ENCODE results near the gene OR4P4.

The OR4P4 gene

DNA sequence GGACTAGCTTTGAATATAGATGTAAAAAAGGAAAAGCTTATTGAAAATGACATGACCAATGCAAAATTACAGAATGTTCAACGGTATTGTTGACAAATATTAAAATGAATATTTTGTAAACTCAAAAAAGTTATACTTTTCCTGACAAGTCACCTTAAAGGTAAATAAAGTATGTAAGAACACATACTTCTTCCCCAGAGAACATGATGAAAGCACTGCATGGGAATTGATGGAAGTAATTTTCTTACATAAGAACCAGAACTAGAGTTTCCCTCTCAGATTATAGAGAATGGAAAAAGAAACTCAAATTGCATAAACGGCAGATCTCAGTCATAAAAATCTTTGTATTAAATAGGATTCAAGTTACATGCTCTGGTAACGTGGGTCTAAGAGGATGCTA lies at the start of gene OR4P4:
Gene OR4P4 (plus strand): TSS at position 301 of the 400 bp plus-strand sequence.
- in situ Hi-C loops (cut with HindIII; ENCODE audit: low sequenced_read_pairs): no loop called here

DNA sequence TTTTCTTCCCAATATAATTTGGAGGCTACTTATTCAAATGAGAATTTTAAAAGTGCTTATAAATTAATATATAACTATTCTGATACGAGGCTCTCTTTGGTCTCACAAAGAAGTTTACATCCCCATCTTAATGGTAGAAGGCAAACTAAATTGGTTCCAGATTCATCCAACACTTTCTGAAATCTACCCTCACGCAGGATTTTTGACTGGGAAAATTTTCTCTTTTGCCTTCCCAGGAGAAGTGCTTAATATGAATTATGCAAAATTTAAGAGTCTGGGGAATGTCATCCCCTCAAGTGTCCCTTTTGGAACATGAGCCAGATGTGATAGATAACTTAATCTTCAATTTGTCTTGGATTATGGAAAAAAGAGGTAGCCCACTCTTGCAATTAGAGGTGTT lies 27.4 kb upstream of the OR4P4 start, which contains the start of gene OR4C11:
Gene OR4C11 (minus strand): TSS at position 101 of the 400 bp plus-strand sequence. CDS start 3,272 bp downstream, outside the sequence.
- in situ Hi-C loops (cut with HindIII; ENCODE audit: low sequenced_read_pairs): no loop called here

DNA sequence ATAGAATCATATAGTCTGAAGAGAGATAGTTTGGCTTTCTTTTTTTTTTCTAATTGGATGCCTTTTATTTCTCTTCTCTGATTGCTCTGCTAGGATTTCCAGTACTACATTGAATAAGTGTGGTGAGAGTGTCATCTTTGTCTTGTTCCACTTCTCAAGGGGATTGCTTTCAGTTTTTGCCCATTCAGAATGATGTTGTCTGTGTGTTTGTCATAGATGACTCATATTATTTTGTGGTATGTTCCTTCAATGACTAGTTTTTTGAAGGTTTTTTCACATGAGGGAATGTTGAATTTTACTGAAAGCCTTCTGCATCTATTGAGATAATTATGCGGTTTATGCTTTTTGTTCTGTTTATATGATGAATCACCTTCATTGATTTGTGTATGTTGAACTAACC lies 10.4 kb upstream of the OR4P4 start:
- in situ Hi-C loops (cut with HindIII; ENCODE audit: low sequenced_read_pairs): no loop called here

DNA sequence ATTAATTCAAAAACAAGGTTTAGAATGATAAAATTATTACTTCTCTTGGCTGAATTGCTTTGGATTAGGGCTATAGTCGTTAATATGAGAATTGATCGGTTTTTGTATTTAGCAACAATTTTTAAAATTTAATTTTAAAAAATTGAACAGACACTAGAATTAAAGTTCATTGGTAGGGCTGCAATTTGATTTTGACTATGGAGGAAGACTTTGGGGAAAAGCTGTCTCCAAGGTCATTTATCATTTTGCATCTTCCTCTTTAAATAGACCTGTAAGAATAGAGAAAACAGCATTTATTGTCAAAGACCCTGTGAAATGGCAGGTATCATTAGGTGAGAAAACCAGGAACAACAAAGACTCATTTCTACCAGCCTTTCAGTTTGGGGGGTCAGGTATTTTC lies 13.1 kb downstream of the OR4P4 start, which contains the start of gene OR4S2:
Gene OR4S2 (plus strand): TSS at position 301 of the 400 bp plus-strand sequence. CDS start 2,577 bp downstream, outside the sequence.
- in situ Hi-C loops (cut with HindIII; ENCODE audit: low sequenced_read_pairs): no loop called here

DNA sequence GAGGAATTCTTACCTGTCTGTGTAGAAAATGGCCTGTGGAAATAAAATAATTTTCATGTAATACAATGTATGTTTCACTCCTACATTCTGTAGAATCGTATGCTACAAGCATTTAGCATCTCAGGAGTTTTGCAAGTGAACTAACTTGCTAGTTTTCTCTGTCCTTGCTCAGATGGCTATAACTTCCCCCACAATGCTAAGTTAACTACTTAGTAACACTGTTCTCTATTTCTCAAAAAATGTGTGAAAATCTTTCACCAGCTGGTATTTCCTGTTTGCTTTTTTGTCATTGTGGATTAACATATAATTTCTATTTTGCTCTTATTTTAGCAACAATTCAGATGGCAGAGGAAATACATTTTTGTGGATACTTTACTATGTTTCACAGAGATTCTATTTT lies 17.6 kb downstream of the OR4P4 start:
- in situ Hi-C loops (cut with HindIII; ENCODE audit: low sequenced_read_pairs): no loop called here

DNA sequence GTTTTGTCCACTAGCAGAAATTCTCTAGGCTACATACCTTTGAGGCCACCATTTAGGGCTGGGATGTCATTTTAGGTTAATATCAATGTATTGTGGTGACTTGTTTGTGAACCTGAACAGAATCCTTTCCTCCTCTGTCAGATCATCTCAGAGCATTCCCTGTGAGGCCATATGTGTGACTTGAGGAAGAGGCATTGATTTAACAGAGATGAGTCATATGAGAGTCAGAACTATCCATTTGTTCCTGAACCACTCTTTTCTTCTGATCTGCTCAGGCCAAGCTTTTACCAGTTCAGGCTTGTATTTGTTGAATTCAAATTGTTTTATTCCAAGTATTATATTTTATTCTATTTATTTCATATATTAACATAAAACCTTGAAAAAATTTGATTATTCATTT lies 20.2 kb downstream of the OR4P4 start:
- in situ Hi-C loops (cut with HindIII; ENCODE audit: low sequenced_read_pairs): no loop called here

DNA sequence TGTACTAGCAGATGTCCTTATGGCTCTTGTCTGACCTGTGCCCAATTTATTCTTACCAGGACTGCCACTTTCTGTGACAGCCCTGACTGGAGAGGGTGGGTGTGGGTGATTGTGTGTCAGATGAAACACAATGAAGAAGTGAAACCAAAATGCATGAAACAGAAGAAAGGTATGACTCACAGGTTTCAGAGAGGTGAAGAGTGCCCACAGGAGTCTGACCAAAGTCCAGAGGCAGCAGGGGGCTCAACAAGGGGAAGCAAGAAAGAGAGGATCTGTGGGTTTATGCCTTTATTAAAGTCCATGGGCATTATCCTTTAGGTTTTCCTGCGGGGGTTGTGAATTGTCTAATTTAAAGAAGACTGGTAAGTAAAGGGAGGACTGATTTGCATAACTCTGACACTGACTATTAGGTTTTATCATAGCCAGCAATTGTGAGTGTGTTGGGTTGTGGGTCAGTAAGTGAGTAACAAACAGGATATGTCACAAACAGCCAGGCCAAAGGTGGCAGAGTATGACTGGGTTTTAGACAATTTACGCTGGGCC lies 23.2 kb downstream of the OR4P4 start:
- in situ Hi-C loops (cut with HindIII; ENCODE audit: low sequenced_read_pairs): no loop called here

DNA sequence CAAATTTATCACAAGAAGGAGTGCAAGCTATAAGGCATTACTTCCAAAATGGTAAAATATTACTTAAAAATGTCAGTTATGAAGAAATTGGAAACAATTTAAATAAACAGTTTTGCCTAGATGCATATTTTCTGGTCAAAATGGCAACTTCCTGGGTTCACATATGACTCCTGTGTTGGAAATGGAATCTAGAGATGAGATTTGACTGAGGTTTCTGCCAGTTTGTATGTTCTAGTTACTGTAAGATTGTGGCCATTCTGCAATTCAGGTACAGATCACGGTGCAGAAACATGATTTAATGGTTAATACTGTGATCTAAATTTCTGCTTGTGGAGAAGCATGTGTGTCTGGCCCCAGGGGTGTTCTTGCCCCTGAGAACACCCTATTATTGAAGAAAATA lies 23.7 kb downstream of the OR4P4 start:
- in situ Hi-C loops (cut with HindIII; ENCODE audit: low sequenced_read_pairs): no loop called here

DNA sequence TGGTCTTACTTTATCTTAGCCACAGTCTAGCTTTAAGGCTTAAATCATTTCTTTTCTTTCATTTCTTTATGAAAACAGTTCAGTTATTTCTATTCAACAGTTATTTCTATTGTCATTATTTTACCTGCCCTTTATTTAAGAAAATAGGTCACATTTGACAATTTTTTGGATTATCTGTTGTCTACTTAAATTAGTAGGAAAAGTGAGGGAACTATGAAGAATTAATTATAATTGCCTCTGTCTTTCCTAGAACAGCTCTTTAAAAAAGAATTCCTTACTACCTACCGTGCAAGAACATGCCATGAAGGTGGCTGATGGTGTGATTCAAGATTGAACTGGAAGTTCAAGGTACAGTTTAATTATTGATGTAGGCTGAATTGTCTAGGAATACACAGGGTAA lies 27.0 kb downstream of the OR4P4 start, which contains the start of gene OR4C6:
Gene OR4C6 (plus strand): TSS at position 301 of the 400 bp plus-strand sequence. CDS start 2,966 bp downstream, outside the sequence.
- in situ Hi-C loops (cut with HindIII; ENCODE audit: low sequenced_read_pairs): no loop called here

DNA sequence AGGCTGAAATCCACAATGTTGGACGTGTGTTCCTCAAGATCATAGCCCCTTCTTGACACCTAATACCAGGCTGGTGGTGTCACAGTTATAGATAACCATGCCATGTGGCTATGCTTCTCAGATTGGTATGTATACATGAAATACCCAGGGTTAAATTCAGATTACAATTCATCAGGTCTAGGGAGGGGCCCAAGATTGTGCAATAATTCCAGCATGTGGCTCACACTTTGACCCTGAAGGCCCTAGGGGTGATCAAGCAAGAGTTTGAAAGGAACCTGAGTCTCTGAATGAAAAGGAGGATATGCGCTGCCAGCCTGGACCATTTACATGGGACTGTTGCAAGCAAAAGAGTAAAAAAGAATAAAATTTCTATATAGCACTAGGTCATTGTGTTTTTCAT lies 34.5 kb downstream of the OR4P4 start:
- in situ Hi-C loops (cut with HindIII; ENCODE audit: low sequenced_read_pairs): no loop called here

DNA sequence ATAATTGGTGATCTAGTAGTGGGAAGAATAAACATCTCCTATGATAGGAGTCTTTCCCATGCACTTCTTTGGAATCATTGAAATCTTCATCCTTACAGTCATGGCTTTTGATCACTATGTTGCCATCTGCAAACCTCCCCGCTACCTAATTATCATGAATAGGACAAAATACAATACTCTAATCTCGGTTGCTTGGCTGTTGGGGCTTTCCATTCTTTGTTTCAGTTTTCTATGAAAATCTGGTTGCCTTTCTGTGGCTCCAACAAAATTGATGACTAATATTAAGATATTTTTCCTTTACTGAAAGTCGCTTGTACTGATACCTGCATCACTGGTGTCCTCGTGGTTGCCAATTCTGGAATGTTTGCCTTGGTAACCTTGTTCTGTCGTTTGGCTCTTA lies 38.9 kb downstream of the OR4P4 start:
- in situ Hi-C loops (cut with HindIII; ENCODE audit: low sequenced_read_pairs): no loop called here
